ENCODE data around the gene ZNF486.

- TF ChIP-seq CTCF (IDR thresholded peaks at IDR 0.05), result no peak
- TF ChIP-seq POLR2AphosphoS5 (IDR thresholded peaks at IDR 0.05; ENCODE audit: insufficient read depth in 1 of 2, low read depth in 1 of 2), result no peak
- TF ChIP-seq POLR2A (IDR thresholded peaks at IDR 0.05), result no peak
Measured at GRCh38 chr19:20235156-20235555, 68.1 kb downstream of the ZNF486 start.
